ENCODE data around the gene AVEN. TPM values are rescaled to one million over a fixed set of nuclear protein-coding genes. Genes with fewer than 3 reads are reported as not detected.

The AVEN gene
- total and polyA plus RNA-seq, 9 of the 15 experiments (the other 6 are each of a cell fraction or from before 2014, with no cell fraction given): 1.5 to 6.4 (median 4.7) TPM

- TF ChIP-seq, protein P1, sequence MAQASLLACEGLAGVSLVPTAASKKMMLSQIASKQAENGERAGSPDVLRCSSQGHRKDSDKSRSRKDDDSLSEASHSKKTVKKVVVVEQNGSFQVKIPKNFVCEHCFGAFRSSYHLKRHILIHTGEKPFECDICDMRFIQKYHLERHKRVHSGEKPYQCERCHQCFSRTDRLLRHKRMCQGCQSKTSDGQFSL (CRISPR knock-in tag; IDR thresholded peaks at IDR 0.05): 0 out of 2 replicates have a peak, but pooled peaks have one; percentile 33
- TF ChIP-seq, protein P1 (tag; IDR thresholded peaks at IDR 0.05): no peak
- TF ChIP-seq SAFB2 (IDR thresholded peaks at IDR 0.05; ENCODE audit: borderline replicate concordance, low read depth, low read length, severe bottlenecking) (no peak), ZFX (CRISPR knock-in tag; IDR thresholded peaks at IDR 0.05) (peak; percentile 71), ZNF184 (CRISPR knock-in tag; IDR thresholded peaks at IDR 0.05) (no peak), ILF3 (IDR thresholded peaks at IDR 0.05; ENCODE audit: borderline replicate concordance) (no peak), ZBTB9 (CRISPR knock-in tag; IDR thresholded peaks at IDR 0.05) (no peak), RFX7 (CRISPR knock-in tag; IDR thresholded peaks at IDR 0.05) (no peak), MGA (IDR thresholded peaks at IDR 0.05) (peak; percentile 49), TAF15 (IDR thresholded peaks at IDR 0.05; ENCODE audit: low read depth, low read length) (no peak), ZNF354B (CRISPR knock-in tag; IDR thresholded peaks at IDR 0.05) (no peak), RBFOX2 (IDR thresholded peaks at IDR 0.05; ENCODE audit: low read depth, low read length) (peak; percentile 61)
These were observed at the start of gene AVEN (continued) for GRCh38 chr15:34038871-34039789.
